ENCODE measurements around the gene TIMP1.
A peak's percentile ranks its signal among the peaks of the same experiment; 100 is the strongest.

Gene TIMP1

DNA sequence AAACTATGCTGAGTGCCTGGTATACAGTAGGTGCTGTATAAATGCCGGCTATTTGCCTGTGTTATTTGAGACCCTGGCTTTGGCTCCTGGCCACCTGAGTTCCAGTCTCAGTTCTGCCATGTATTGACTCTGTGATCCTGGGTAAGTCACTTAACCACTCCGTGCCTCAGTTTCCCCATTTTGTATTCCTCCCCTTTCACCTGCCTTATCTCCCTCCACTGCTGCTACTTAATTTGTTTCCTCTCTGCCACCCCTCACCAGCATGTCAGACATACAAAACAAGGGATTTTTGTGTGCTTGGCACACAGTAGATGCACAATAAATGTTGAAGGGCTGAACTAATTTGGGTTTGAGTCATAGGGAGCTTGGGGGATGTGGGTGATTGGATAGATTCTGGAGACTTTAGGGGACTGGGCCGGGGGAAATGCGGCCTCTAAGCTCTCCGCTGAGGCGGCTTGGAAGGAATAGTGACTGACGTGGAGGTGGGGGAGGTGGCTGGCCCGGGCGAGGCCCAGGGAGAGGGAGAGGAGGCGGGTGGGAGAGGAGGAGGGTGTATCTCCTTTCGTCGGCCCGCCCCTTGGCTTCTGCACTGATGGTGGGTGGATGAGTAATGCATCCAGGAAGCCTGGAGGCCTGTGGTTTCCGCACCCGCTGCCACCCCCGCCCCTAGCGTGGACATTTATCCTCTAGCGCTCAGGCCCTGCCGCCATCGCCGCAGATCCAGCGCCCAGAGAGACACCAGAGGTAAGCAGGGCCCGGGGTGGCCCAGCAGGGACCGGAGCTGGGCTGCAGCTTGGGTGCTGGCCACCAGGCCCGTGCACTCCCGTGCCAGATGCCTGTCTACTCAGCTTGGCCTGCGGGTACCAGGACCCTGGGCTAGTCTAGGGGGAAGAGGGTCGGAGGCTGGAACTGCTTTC is at the start of gene TIMP1:
TSS of gene TIMP1 (plus strand) at position 706 of the 917 bp plus-strand sequence. CDS start 980 bp downstream, outside the sequence.
- peak; percentile 56 to 60 for DNase-seq

- DNase-seq = no peak
Measured at GRCh38 chrX:47539860-47540259, 42.4 kb upstream of the TIMP1 start.

GRCh38 chrX:47540754-47541538 is 41.3 kb upstream of the TIMP1 start:
- DNase-seq = peak; percentile 3 to 74

GRCh38 chrX:47543496-47543895 is 38.7 kb upstream of the TIMP1 start:
- no peak for DNase-seq

- DNase-seq = no peak
Measured at GRCh38 chrX:47556045-47556623, 26.1 kb upstream of the TIMP1 start.

DNA sequence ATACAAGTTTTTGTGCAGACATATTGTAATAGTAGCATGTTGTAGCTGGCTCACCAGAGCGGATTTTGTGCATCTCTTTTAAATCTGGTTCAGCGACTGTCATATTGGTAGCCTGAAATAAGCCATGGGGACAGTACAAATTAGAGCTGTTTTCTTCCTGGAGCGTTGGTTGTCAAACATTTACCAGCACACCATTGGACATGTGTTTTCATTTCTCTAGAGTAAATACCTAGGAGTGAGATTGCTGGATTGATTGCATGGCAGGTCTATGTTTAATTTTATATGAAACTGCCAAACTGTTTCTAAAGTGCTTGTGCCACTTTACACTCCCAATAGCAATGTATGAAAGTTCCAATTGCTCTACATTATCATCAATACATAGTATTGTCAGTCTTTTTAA is 23.8 kb upstream of the TIMP1 start:
- no peak for DNase-seq

GRCh38 chrX:47560179-47560933 is 21.9 kb upstream of the TIMP1 start:
- DNase-seq = no peak

DNA sequence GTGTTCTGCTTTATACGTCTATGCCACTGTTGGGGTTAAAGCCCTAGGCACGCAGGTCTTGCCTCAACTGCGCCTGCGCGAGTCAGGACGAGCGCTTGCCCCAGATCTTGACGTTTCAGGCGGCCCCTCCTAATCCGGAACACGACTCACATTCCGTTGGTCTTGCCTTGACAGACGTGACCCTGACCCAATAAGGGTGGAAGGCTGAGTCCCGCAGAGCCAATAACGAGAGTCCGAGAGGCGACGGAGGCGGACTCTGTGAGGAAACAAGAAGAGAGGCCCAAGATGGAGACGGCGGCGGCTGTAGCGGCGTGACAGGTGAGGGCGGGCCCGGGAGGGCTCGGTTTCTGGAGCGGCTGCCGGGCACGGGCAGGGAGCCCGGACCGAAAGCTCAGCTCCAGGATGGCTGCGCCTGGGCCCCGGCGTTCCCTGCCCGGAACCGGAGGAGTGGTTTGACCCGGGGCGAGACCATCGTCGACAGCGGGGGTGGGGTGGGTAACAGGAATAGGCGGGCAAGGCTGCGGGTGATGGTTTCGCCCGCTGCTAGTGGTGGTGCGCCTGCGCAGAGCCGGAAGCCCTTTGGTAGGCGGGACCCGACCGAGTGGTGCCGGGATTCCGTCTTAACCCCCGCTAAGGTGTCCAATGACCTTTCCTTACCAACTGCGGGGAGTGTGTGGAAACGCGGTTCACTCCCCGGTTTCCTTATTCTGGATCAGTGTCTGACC is 21.1 kb upstream of the TIMP1 start, which contains the start of gene ARAF:
TSS of gene ARAF (plus strand) at position 272 of the 725 bp plus-strand sequence. CDS start 1,763 bp downstream, outside the sequence.
- DNase-seq = peak; percentile 79 to 80

DNA sequence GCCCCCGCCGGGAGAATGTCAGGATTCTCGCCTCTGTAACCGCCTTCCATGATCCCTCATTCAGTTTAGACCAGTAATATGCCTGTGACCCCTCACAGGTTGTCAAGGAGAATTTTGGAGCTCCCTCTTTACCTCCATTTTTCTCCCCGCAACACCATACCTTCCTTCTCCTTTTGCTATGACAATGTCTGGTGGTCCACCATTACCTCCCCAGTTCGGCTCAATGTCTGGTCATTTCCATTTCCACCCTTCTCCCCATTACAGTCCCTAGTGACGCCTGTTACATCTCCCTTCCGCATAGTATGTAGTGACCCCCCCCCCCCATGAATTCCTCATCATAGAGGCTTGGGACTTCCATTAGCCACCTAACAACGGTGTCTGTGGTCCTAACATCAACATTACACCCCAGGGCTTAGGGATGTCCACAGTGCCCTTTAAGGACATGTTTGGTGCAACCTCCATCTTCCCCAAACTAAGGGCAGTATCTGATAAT is 20.5 kb upstream of the TIMP1 start:
- DNase-seq = no peak

DNA sequence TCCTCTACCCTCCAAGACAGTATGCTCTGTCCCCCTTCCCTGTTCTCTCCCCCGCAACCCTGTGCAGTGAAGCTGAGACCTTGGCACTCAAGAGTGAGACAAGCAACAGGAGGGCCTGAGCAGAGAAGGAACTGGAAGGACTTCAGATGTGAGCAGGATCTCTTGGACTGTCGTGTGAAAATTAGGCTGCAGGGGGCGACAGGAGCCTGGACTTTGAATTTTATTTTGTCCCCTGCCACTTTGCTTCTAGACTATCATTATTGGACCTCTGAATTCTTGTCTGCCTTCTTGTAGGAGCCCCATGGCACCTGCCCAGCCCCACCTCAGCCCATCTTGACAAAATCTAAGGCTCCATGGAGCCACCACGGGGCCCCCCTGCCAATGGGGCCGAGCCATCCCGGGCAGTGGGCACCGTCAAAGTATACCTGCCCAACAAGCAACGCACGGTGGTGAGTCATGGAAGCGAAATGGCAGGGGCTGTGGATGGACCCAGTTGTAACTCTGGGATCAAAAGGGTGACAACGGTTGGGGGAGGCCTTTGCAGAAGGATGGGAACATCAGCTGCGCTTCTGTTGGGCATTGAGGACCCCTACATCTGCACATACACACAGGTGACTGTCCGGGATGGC is 19.5 kb upstream of the TIMP1 start:
- DNase-seq = peak in 1 of 2 experiments; percentile 4

GRCh38 chrX:47563801-47564315 is 18.4 kb upstream of the TIMP1 start:
- peak in 1 of 2 experiments; percentile 27 for DNase-seq

DNA sequence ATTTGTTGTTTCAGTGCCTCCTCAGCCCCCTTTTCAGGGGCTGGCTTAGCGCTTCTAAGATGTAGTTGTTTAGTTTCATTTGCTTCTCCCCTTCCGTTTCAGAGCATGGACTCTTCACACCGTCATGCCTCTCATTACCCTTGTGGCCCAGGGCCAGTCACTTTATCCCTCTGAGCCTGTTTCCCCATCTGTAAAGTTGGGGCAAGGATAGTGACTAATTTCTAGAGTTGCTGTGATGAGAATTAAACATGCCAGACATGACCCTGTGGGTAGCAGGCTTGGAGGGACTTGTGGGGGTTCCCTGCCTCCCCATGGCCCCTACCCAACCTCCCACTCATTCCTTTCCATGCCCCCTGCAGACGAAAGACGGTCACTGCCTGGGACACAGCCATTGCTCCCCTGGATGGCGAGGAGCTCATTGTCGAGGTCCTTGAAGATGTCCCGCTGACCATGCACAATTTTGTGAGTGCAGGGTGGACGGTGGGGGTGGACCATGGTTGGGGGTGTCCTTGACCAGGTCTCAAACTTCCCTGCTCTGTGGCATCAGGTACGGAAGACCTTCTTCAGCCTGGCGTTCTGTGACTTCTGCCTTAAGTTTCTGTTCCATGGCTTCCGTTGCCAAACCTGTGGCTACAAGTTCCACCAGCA is 17.7 kb upstream of the TIMP1 start:
- DNase-seq = no peak

DNA sequence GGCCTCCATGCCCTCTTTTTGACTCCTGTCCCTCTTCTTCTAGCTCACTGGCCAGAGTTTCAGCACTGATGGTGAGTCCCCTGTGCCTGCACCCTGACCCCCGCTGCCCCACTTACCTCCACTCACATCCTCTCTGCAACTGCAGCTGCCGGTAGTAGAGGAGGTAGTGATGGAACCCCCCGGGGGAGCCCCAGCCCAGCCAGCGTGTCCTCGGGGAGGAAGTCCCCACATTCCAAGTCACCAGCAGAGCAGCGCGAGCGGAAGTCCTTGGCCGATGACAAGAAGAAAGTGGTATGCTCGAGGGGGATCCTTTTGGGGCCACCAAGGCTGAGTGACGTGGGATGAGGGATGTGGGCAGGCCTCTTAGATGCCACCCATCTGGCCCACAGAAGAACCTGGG is 15.4 kb upstream of the TIMP1 start:
- DNase-seq = no peak

DNA sequence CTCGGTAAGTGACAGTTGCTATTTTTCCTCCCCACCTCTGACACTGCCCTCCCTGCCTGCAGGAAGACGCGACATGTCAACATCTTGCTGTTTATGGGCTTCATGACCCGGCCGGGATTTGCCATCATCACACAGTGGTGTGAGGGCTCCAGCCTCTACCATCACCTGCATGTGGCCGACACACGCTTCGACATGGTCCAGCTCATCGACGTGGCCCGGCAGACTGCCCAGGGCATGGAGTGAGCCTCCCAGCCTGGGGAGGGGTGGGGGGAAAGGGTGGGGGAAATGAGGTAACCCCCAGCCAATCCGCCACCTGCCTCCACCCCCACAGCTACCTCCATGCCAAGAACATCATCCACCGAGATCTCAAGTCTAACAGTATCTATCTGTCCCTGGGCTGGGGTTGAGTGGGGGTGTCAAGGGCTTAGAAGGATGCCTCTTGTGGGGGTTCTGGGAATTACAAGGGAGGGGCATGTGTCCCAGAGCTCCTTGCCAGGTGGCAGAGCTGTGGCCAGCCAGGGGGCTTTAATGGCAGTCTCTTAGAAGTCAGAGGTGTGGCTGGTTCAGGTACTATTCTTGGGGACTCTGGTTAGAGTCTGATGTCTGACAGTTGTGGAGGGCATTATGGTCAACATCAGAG is 13.5 kb upstream of the TIMP1 start:
- DNase-seq = no peak

- no peak for DNase-seq
Measured at GRCh38 chrX:47570794-47571193, 11.4 kb upstream of the TIMP1 start.

GRCh38 chrX:47571215-47571614 is 11.0 kb upstream of the TIMP1 start:
- no peak for DNase-seq

DNA sequence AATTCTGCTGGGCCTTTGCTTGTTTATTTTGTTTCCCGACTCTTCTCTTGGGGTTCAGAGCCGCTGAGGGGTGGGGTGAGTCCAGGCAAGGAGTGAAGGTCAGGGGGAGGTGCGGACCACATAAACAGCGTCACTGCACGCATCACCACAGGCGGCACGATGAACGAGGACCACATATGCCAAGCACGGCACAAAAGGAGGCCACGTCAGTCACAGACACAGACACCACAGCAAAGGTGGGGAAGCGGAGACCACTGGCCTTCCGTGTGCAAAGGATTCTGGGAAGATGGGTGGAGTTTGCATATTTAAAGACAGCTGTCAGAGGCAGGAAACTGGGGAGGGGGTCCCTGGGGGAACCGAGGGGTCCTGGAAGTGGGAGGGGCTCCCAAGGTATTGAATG is 10.3 kb upstream of the TIMP1 start:
- no peak for DNase-seq

- DNase-seq = no peak
Measured at GRCh38 chrX:47572773-47573340, 9.4 kb upstream of the TIMP1 start.

DNA sequence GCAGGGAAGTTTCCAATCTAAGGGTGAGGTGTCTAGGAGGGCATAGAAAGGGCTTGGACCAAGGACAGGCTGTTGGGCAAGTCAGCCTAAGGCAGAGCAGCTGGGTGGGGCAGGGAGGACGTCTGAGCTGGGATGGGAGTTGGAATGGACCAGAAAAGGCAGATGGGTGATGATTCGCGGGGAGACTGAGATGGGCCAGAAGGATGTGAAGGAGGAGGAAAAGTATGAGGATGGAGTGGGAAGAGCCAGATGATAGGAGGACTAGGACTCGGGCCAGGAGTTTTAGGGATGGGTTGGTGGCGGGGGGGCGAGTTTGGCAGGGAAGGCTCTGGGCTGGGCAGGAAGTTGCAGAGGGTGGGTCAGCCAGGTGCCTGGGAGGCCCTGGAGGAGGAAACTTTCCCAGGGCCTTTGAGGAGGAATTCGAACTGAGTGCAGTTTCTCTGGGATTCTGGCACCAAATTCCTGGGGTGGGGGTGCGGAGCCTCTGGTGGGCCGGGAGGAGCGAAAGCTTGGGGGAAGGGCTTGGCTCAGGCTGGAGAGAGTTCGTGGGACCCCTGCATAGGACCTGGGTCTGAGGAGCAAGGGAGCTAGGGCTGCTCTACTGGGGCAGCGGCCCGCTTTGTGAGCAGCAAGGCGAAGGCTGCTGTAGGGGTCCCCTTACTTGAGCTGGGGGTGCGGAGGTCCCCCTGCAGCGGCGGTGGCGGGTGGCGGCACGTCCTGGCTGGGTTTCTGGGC is 8.7 kb upstream of the TIMP1 start:
- no peak for DNase-seq
